BLaER1 treated with 17β-estradiol and CSF1 and Interleukin-3, amounts not matched to agents 10 nM and 100 nM (cell line): Measurements from ENCODE around the gene SLC39A1.

Source experiments
- H3K27ac ChIP-seq, 11 experiments: shearing (Covaris generic); formaldehyde crosslinking; 2 replicates each; pipeline ENCODE4 v1.8.1; 2022
- H3K27me3 ChIP-seq, 11 experiments: shearing (Covaris generic); formaldehyde crosslinking; 2 replicates each; pipeline ENCODE4 v1.8.1; 2022
- H3K36me3 ChIP-seq, 11 experiments: shearing (Covaris generic); formaldehyde crosslinking; 2 replicates each; pipeline ENCODE4 v1.8.1; 2022
- H3K4me1 ChIP-seq, 10 experiments: shearing (Covaris generic); formaldehyde crosslinking; 2 replicates each; pipeline ENCODE4 v1.8.1; 2022
- H3K4me2 ChIP-seq, 11 experiments: shearing (Covaris generic); formaldehyde crosslinking; 2 replicates each; pipeline ENCODE4 v1.8.1; 2022
- H3K4me3 ChIP-seq, 10 experiments: shearing (Covaris generic); formaldehyde crosslinking; 2 replicates each; pipeline ENCODE4 v1.8.1; 2022
- H3K9ac ChIP-seq, 11 experiments: shearing (Covaris generic); formaldehyde crosslinking; 2 replicates each; pipeline ENCODE4 v1.8.1; 2022
- H3K9me3 ChIP-seq, 11 experiments: shearing (Covaris generic); formaldehyde crosslinking; replicated peaks in 1 of 11; 2 replicates each; pipeline ENCODE4 v1.8.1; 2022
- H4K20me1 ChIP-seq, 11 experiments: shearing (Covaris generic); formaldehyde crosslinking; 2 replicates each; pipeline ENCODE4 v1.8.1; 2022
- Cebpa-rat ChIP-seq, 11 experiments: shearing (Covaris generic); IDR thresholded peaks; 2 replicates each; pipeline ENCODE4 v1.8.1; 2022

SLC39A1 gene

DNA sequence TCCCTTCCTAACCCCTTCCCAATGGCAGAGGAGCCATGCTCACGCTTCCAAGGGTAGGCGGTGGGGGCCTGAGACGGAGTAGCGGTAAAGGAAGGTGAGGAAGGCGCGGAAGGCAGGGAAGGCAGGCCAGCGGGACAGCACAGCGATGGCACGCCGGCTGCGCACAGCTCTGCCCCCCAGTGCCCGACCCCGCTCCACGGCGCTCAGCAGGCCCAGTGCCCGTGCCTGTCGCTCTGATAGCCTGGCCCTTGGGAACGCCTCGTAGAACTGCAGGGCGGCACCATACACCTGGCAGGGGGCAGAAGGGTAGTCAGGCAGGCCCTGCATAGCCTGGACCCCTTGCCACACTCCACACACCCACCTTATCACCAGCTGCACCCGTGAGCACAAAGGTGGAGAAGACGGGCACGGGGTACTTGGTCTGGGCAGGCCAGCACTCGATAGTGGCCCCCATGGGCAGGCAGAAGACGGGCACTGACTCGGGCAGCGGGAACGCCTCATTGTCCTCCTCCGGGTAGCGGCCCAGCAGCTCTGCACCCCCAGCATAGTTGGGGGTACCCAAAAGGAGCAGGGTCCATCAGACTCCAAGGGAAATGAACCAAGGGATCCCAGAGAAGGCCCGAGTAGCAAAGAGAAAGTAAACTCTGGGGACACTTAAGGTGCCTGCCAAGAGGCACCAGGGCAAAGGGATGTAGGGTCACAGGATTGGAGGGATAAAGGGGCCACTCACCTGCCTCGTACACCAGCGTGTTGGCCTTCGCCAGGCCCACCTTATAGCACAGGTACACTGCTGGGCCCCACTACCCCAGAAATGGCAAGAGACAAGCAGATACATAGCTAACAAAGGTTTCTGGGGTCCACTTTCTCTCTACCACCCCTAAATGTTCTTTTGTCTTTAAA is 21.3 kb downstream of the SLC39A1 start:
- Histone ChIP-seq H3K4me1 (peaks cover 31 to 63% (median 43%) of the 10 kb centered on the region in 10 experiments), H3K9ac (peak overlapping the region; percentile 4 to 100 (median 99); a peak in 13 of 22 replicates), H3K27ac (peak overlapping the region in 10 of 11 experiments; percentile 1 to 100 (median 78); a peak in 10 of 22 replicates), H3K9me3 (no peaks in the 10 kb centered on the region), H4K20me1 (peaks cover 0 to 68% (median 33%) of the 10 kb centered on the region in 11 experiments; a peak in 15 of 22 replicates), H3K4me3 (peak overlapping the region in 3 of 10 experiments; percentile 70 to 85 (median 80); a peak in 4 of 20 replicates), H3K4me2 (peak overlapping the region in 8 of 11 experiments; percentile 96 to 99 (median 98); a peak in 13 of 22 replicates), H3K27me3 (no peaks in the 10 kb centered on the region), H3K36me3 (peaks cover 65 to 74% (median 72%) of the 10 kb centered on the region in 11 experiments)
- no peak for TF ChIP-seq Cebpa-rat (IDR thresholded peaks at IDR 0.05)

DNA sequence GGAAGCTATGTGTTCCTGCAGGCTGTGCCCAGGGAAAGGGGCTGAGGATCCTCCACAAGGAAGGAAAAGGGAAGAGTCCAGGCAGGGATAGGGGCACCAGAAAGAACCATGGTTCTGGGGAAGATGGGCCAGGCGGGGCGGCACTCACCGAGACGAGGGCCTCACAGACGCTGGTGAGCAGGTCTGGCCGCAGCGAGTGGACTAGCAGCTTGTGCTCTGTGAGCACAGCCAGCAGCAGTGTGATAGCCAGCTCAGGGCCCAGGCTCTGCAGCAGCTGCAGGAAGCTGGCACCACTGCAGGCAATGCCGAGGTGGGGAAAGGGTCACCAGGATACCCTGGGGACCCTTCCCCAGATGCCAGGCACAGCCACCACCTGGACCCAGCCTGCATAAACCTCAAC is 22.6 kb downstream of the SLC39A1 start:
- H3K9me3 ChIP-seq: no peaks in the 10 kb centered on the region
- H3K27me3 ChIP-seq: no peaks in the 10 kb centered on the region
- peaks cover 0 to 82% (median 30%) of the 10 kb centered on the region in 11 experiments; a peak in 15 of 22 replicates for H4K20me1 ChIP-seq
- peaks cover 78 to 86% (median 84%) of the 10 kb centered on the region in 11 experiments for H3K36me3 ChIP-seq
- no peak overlapping the region for H3K4me3 ChIP-seq
- peaks cover 26 to 67% (median 40%) of the 10 kb centered on the region in 10 experiments for H3K4me1 ChIP-seq
- H3K4me2 ChIP-seq: peak overlapping the region in 5 of 11 experiments; percentile 4 to 98 (median 15); a peak in 6 of 22 replicates
- peak overlapping the region in 1 of 11 experiments; percentile 6; a peak in 2 of 22 replicates for H3K27ac ChIP-seq
- H3K9ac ChIP-seq: peak overlapping the region in 5 of 11 experiments; percentile 9 to 100 (median 100); a peak in 6 of 22 replicates
- no peak for TF ChIP-seq Cebpa-rat (IDR thresholded peaks at IDR 0.05)

DNA sequence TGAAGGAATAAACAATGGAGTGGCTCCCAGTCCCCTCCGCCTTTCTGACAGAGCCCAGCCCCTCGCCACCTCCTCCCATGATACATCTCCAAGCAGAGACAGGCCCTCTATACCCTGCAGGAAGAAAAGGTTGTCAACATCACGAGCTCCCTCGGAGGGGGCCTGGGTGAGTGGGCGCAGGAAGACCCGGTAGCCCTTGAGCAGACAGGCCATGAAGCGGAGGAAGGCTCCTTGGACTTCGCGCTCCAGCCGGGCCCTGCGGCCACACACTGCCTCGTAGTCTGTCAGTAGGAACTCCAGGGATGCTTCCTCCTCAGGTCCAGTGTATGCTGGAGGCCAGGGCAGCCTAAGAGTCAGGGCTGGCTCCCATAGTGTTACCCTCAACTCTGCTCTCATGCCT is 23.9 kb downstream of the SLC39A1 start:
- Histone ChIP-seq H3K4me2 (peak overlapping the region in 2 of 11 experiments; percentile 3 to 97; a peak in 2 of 22 replicates), H3K4me3 (no peak overlapping the region), H4K20me1 (peaks cover 0 to 94% (median 35%) of the 10 kb centered on the region in 11 experiments; a peak in 15 of 22 replicates), H3K9ac (peak overlapping the region in 2 of 11 experiments; percentile 36 to 100; a peak in 2 of 22 replicates), H3K27me3 (no peaks in the 10 kb centered on the region), H3K4me1 (peaks cover 15 to 70% (median 35%) of the 10 kb centered on the region in 10 experiments), H3K27ac (0 out of 22 replicates have a peak overlapping the region, but pooled peaks of 1 of the 11 experiments have one; percentile 7), H3K9me3 (no peaks in the 10 kb centered on the region), H3K36me3 (peaks cover 91 to 99% (median 97%) of the 10 kb centered on the region in 11 experiments)
- no peak for TF ChIP-seq Cebpa-rat (IDR thresholded peaks at IDR 0.05)

DNA sequence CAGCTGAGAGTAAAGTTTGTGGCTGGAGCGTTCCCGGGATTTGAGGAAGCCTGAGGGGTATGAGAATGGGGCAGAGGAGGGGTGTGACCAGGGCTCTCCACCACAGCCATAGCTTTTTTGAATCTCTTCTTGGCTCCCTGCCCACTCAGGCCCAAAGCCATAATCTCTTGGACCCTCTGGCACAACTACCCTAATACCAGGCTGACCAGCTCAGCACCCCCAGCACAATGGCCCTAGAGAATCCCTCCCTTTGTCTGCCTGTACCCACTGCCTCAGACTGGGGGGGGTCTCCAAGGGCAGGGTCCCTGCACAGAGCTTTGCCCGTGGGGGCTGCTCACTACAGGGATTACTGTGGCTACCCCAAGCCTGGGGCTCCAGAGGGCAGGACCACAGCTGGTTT is 24.3 kb downstream of the SLC39A1 start:
- H4K20me1 ChIP-seq: peaks cover 0 to 99% (median 36%) of the 10 kb centered on the region in 11 experiments; a peak in 15 of 22 replicates
- 0 out of 22 replicates have a peak overlapping the region, but pooled peaks of 2 of the 11 experiments have one; percentile 3 to 97 for H3K4me2 ChIP-seq
- H3K27me3 ChIP-seq: no peaks in the 10 kb centered on the region
- TF ChIP-seq Cebpa-rat (IDR thresholded peaks at IDR 0.05): no peak
- no peak overlapping the region for H3K4me3 ChIP-seq
- no peaks in the 10 kb centered on the region for H3K9me3 ChIP-seq
- H3K27ac ChIP-seq: 0 out of 22 replicates have a peak overlapping the region, but pooled peaks of 1 of the 11 experiments have one; percentile 7
- peaks cover 95 to 100% (median 99%) of the 10 kb centered on the region in 11 experiments for H3K36me3 ChIP-seq
- H3K9ac ChIP-seq: peak overlapping the region in 1 of 11 experiments; percentile 36; a peak in 1 of 22 replicates
- H3K4me1 ChIP-seq: peaks cover 10 to 66% (median 31%) of the 10 kb centered on the region in 10 experiments

DNA sequence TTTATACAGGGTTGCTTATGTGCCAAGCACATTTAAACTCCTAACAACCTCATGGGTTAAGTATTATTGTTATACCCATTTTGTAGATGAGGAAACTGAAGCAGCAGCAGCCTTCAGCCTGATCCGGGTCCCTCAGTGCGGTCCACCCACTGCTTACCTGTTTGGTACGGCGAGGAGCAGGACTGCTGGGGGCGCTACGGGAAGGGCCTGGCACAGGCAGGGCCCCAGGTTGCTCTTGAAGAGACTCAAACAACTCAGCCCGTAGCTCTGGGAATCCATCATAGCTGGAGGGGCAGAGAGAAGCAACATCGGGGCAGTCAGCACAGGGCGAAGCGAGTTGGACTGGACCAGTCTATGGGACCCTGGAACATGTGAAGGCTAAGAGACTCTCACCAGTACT is 26.0 kb downstream of the SLC39A1 start:
- no peak for TF ChIP-seq Cebpa-rat (IDR thresholded peaks at IDR 0.05)
- Histone ChIP-seq H3K9ac (no peak overlapping the region), H3K27ac (no peak overlapping the region), H3K27me3 (no peaks in the 10 kb centered on the region), H3K4me3 (no peak overlapping the region), H3K4me1 (peaks cover 6 to 60% (median 14%) of the 10 kb centered on the region in 10 experiments; a peak in 18 of 20 replicates), H3K9me3 (no peaks in the 10 kb centered on the region), H4K20me1 (peaks cover 0 to 100% (median 36%) of the 10 kb centered on the region in 11 experiments; a peak in 15 of 22 replicates), H3K36me3 (peaks cover 99 to 100% (median 100%) of the 10 kb centered on the region in 11 experiments), H3K4me2 (no peak overlapping the region)

DNA sequence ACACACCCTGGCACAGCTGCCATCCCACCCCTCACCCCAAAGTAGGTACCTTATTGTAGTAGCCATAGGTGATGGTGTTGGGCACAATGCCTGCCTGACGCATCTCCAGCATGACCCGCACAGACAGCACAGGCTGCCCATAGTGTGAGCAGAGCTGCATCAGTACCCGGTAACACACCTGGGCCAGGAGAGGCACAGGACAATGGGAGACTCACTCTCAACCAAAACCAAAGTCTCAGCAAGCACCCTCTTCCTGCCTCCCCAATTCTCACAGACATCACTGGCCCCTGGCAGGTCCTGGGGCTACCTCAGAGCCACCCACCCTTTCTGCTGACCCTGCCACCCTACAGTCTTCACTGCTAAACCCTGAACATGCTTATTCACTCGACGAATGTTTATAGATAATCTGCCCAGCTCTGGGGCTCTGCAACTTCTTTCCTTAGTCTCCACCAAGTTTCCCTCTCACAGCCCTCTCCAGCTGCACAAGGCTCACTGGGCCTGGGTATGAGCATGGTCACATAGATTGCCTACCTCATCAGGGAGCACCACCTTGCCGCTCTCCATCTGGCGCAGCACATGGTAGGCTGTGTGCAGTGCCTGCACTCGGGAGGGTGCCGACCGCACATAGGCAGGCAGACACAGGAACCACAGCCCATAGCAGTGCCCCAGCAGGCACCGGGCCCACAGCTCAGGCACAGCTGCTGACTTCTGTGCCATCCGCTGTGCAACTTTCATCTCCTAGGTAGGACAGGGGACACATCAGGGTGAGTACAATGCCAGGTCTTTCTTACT is 27.1 kb downstream of the SLC39A1 start:
- Histone ChIP-seq H3K27me3 (no peaks in the 10 kb centered on the region), H3K36me3 (peaks cover 95 to 100% (median 99%) of the 10 kb centered on the region in 11 experiments), H3K9ac (peak overlapping the region in 3 of 11 experiments; percentile 5 to 37 (median 24); a peak in 3 of 22 replicates), H3K4me2 (no peak overlapping the region), H4K20me1 (peaks cover 0 to 99% (median 29%) of the 10 kb centered on the region in 11 experiments; a peak in 15 of 22 replicates), H3K4me1 (peaks cover 0 to 49% (median 5%) of the 10 kb centered on the region in 10 experiments; a peak in 12 of 20 replicates), H3K4me3 (no peak overlapping the region), H3K27ac (no peak overlapping the region), H3K9me3 (no peaks in the 10 kb centered on the region)
- TF ChIP-seq Cebpa-rat (IDR thresholded peaks at IDR 0.05): no peak

DNA sequence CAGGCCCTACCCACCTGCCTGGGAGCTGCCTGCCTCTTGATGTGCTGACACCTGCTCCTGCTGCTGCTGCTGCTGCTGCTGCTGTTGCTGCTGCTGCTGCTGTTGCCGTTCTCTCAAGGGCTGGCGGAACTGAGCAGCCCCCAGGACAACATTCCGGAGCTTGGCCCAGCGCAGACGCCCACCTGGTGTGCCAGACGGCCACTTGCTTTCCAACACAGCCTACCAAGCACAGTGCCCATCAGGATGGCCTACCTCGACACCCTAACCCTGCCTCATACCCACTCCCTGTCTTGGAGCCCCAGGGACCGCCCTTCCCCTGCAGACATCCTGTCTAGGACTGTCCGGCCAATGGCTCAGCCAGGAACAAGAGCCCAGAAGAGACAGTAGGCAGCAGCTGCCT is 28.6 kb downstream of the SLC39A1 start:
- no peak for TF ChIP-seq Cebpa-rat (IDR thresholded peaks at IDR 0.05)
- H3K36me3 ChIP-seq: peaks cover 94 to 100% (median 99%) of the 10 kb centered on the region in 11 experiments
- H3K4me2 ChIP-seq: no peak overlapping the region

DNA sequence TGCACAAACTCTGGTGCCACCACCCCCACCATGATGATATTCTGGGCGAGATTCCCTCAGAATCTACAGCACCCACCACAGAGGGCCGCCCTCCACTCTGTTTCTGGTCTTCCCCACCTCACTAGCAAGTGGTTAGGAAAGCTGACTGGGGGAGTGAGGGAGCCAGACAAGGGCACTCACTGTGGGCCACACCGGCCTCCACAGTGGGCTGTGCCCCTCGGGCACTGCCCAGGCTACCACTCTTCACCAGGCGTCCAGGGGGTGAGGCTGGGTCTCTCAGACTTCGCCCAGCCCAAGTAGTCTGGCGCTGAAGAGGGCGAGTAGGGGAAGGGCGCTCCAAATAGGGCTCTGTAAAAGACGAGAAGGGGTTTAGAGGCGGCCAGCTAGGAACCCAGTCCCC is 29.4 kb downstream of the SLC39A1 start:
- Histone ChIP-seq H3K4me3 (no peak overlapping the region), H3K27ac (no peak overlapping the region; a peak in 1 of 22 replicates), H3K36me3 (peaks cover 91 to 100% (median 99%) of the 10 kb centered on the region in 11 experiments), H3K4me2 (no peak overlapping the region), H3K4me1 (peaks cover 11 to 41% (median 19%) of the 10 kb centered on the region in 10 experiments), H4K20me1 (peaks cover 0 to 99% (median 10%) of the 10 kb centered on the region in 11 experiments; a peak in 13 of 22 replicates), H3K27me3 (no peaks in the 10 kb centered on the region), H3K9me3 (no peaks in the 10 kb centered on the region), H3K9ac (peak overlapping the region in 2 of 11 experiments; percentile 2 to 10; a peak in 2 of 22 replicates)
- no peak for TF ChIP-seq Cebpa-rat (IDR thresholded peaks at IDR 0.05)

More for the DNA sequence above, 28.6 kb downstream of the SLC39A1 start:
- Histone ChIP-seq H3K9me3 (no peaks in the 10 kb centered on the region), H3K27ac (no peak overlapping the region), H3K4me3 (no peak overlapping the region), H4K20me1 (peaks cover 0 to 99% (median 17%) of the 10 kb centered on the region in 11 experiments; a peak in 13 of 22 replicates), H3K27me3 (no peaks in the 10 kb centered on the region), H3K4me1 (peaks cover 3 to 40% (median 12%) of the 10 kb centered on the region in 10 experiments; a peak in 19 of 20 replicates), H3K9ac (0 out of 22 replicates have a peak overlapping the region, but pooled peaks of 1 of the 11 experiments have one; percentile 7)
